Omental fat pad (tissue), 4 donors: ENCODE results near the gene PROM2. TPM values are rescaled to one million over a fixed set of nuclear protein-coding genes. Genes with fewer than 3 reads are reported as not detected.

Source experiments
- ATAC-seq: fragments of 150-250 bp; one replicate; pipeline ENCODE4 v1.9.1; 2016; ENCODE audit warnings: mild to moderate bottlenecking, moderate library complexity; ENCODE audit not compliant: low FRiP score
- DNase-seq: peaks from one replicate; pipeline ENCODE4 v3.0.0-alpha.2; 2019; ENCODE audit warnings: low spot score
- total RNA-seq, 4 donors: library from RNA; depleted of rRNA; stranded (reverse); fragments of >200 nt; gene quantifications; one replicate each; pipeline ENCODE4 v1.1.0, GENCODE V29; 2016
- TF ChIP-seq, protein P1 (sequence below), 3 donors: fragments of 450-650 bp; IDR thresholded peaks; one replicate each; pipeline ENCODE4 v1.5.1; 2016 to 2017; ENCODE audit warnings: antibody characterized with exemption in 3 of 3, mild to moderate bottlenecking in 3 of 3, moderate library complexity in 2 of 3

Gene PROM2
- total RNA-seq, 4 donors from 2014 or later: 0.60 to 1.4 (median 1.1) TPM

DNA sequence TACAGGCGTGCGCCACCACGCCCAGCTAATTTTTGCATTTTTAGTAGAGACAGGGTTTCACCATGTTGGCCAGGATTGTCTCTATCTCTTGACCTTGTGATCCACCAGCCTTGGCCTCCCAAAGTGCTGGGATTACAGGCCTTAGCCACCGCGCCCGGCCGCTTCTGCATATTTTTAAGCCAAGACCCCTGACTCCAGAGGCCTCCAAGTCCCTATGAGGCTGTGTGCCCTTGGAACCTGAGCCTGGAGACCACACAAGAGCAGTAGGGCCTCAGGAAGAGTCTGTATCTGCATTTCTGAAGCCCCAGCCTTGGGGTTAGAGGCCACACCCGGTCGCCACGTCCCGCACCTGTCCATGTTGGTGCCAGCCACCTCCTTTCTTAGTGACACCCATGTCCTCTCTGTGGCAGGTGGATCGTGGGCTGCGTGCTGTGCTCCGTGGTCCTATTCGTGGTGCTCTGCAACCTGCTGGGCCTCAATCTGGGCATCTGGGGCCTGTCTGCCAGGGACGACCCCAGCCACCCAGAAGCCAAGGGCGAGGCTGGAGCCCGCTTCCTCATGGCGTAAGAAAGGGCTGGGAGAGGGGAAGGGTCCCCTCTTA lies 5.3 kb downstream of the PROM2 start:
- ATAC-seq: no peak
- DNase-seq: no peak
- TF ChIP-seq, protein P1, sequence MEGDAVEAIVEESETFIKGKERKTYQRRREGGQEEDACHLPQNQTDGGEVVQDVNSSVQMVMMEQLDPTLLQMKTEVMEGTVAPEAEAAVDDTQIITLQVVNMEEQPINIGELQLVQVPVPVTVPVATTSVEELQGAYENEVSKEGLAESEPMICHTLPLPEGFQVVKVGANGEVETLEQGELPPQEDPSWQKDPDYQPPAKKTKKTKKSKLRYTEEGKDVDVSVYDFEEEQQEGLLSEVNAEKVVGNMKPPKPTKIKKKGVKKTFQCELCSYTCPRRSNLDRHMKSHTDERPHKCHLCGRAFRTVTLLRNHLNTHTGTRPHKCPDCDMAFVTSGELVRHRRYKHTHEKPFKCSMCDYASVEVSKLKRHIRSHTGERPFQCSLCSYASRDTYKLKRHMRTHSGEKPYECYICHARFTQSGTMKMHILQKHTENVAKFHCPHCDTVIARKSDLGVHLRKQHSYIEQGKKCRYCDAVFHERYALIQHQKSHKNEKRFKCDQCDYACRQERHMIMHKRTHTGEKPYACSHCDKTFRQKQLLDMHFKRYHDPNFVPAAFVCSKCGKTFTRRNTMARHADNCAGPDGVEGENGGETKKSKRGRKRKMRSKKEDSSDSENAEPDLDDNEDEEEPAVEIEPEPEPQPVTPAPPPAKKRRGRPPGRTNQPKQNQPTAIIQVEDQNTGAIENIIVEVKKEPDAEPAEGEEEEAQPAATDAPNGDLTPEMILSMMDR (IDR thresholded peaks at IDR 0.05): no peak

DNA sequence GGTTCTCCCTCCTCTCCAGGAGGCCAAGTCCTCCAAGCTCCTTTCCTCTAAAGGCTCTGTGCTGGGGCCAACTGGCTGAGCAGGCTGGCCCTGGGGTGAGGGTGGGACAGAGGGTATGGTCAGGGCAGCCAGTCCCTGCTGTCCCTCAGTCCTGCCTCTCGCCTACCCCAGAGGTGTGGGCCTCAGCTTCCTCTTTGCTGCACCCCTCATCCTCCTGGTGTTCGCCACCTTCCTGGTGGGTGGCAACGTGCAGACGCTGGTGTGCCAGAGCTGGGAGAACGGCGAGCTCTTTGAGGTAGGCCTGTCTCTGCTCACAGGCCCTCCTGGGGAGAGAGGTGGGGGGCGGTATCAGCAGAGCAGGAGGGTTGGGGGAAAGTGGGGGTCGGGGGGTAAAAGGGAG lies 6.8 kb downstream of the PROM2 start:
- TF ChIP-seq, protein P1 (IDR thresholded peaks at IDR 0.05): no peak
- DNase-seq (no peak), ATAC-seq (no peak)

DNA sequence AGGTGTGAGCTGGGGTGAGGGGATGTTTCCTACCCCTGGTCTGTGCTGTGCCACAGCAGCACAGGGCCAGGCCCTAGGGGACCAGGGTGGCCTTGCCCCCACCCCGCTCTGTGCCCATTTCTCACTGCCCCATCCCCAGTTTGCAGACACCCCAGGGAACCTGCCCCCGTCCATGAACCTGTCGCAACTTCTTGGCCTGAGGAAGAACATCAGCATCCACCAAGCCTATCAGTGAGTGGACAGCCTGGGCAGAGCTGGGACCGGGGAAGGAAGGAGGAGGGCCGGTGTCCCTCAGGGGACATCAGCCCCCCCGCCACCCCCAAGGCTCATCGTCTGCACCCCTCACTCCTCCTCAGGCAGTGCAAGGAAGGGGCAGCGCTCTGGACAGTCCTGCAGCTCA lies 7.5 kb downstream of the PROM2 start:
- no peak for ATAC-seq
- no peak for DNase-seq
- TF ChIP-seq, protein P1 (IDR thresholded peaks at IDR 0.05): no peak

DNA sequence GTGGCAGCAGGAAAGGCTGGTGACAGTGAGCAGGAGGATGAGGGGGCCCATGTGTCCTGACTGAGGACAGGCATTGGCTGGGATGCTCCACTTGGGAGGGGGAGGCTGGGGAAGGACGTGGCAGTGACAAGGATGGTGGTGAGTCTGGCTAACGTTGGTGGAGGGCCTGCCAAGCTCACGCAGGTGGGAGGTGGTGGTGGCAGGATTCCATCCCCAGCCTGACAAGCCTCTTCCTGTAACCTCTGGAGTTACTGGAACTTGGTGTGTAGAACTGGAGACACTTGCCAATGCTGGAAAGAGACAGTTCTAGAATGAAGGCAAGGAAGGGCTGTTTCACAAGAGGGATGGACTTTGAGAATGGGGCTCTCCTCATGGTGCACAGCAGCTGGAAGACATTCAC lies 8.2 kb downstream of the PROM2 start:
- no peak for ATAC-seq
- DNase-seq: no peak
- TF ChIP-seq, protein P1 (IDR thresholded peaks at IDR 0.05): no peak

DNA sequence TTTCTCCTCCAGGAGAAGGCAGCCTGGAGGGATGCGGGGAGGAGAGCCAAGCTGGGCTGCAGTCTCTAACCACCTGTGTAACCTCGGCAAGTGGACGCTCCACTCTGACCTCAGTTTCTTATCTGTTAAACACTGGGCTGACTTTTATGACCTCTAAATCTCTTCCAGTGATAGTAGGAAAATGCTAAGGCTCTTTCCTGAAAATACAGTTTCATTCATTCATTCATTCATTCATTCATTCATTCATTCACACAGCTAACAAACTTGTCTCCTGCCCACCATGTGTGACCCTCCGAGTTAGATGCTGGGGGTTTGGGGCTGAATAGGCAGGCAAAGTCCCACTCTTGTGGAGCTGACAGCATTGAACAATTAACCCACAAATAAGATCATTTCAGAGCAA lies 9.3 kb downstream of the PROM2 start:
- no peak for DNase-seq
- TF ChIP-seq, protein P1 (IDR thresholded peaks at IDR 0.05): no peak
- no peak for ATAC-seq

DNA sequence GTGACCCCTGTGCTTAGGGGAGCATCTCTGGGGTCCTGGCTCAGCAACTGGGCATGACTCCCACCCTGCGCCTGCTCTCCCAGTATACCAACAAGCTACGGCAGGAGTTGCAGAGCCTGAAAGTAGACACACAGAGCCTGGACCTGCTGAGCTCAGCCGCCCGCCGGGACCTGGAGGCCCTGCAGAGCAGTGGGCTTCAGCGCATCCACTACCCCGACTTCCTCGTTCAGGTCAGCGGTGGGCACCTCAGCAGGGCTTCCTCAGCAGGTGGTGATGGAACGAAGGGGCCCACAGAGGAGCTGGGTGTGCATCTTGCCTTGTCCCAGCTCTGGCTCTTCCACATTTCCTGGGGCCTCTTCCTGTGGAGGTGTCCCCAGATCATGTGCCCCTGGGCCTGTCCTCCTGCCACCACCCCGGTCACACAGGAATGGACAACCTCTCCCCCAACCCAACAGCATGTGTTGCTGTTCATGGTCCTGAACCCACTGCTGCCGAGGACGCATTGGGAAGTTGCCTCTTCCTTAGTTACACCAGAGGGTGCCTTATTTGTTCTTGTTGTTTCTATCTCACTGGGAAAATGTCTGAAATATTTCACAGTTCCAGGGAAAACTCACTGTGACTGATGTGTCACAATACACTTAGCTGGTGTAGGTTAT lies 10.8 kb downstream of the PROM2 start:
- TF ChIP-seq, protein P1 (IDR thresholded peaks at IDR 0.05): no peak
- DNase-seq: no peak
- ATAC-seq: no peak

DNA sequence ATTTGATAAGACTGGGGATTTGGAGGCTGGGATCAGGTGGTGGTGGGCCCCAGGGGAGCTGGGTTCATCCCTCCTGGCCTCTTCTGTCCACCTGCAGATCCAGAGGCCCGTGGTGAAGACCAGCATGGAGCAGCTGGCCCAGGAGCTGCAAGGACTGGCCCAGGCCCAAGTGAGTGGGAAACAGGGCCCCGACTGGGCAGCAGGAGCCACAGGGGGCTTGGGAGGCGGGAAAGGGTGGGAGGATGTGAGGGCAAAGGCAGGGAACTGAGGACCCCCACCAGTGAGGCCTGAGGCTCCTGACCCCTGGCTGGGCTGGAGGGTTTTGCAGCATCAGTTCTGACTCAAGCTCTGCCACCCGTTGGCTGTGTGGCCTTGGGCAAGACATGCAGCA lies 11.3 kb downstream of the PROM2 start:
- TF ChIP-seq, protein P1 (IDR thresholded peaks at IDR 0.05): no peak
- DNase-seq: no peak
- ATAC-seq: no peak
